SU-DHL-6 (cell line): Measurements from ENCODE around the gene PRORP.

ENCODE experiments used
- EZH2phosphoT487 ChIP-seq: fragments of 200-600 bp; sonication (generic), shearing (Covaris generic); conservative IDR thresholded peaks from 2 replicates; pipeline ENCODE4 v1.6.1; 2018; ENCODE audit warnings: mild to moderate bottlenecking, antibody characterized with exemption, low read length, moderate library complexity, mixed read lengths
- TF ChIP-seq, protein P1 (sequence below): fragments of 200-600 bp; sonication (generic); IDR thresholded peaks from one replicate; pipeline ENCODE4 v1.5.1; 2017; ENCODE audit warnings: antibody characterized with exemption, mild to moderate bottlenecking, low read length, moderate library complexity; ENCODE audit not compliant: insufficient read depth, poor library complexity, severe bottlenecking

DNA sequence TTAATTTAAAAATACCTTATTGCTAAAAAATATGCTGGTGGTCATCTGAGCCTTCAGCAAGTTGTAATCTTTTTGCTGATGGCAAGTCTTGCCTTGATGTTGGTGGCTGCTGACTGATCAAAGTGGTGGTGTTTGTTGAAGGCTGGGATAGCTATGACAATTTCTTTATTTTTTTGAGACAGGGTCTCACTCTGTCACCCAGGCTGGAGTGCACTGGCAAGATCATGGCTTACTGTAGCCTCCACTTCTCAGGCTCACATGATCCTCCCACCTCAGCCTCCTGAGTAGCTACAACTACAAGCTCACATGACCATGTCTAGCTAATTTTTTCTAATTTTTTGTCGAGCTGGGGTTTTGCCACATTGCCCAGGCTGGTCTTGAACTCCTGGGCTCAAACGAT, 24.8 kb downstream of the PRORP start:
- TF ChIP-seq, protein P1, sequence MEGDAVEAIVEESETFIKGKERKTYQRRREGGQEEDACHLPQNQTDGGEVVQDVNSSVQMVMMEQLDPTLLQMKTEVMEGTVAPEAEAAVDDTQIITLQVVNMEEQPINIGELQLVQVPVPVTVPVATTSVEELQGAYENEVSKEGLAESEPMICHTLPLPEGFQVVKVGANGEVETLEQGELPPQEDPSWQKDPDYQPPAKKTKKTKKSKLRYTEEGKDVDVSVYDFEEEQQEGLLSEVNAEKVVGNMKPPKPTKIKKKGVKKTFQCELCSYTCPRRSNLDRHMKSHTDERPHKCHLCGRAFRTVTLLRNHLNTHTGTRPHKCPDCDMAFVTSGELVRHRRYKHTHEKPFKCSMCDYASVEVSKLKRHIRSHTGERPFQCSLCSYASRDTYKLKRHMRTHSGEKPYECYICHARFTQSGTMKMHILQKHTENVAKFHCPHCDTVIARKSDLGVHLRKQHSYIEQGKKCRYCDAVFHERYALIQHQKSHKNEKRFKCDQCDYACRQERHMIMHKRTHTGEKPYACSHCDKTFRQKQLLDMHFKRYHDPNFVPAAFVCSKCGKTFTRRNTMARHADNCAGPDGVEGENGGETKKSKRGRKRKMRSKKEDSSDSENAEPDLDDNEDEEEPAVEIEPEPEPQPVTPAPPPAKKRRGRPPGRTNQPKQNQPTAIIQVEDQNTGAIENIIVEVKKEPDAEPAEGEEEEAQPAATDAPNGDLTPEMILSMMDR: no peak
- no peak for TF ChIP-seq EZH2phosphoT487
